ENCODE data around the gene GAK. TPM values are rescaled to one million over a fixed set of nuclear protein-coding genes. Genes with fewer than 3 reads are reported as not detected.

GAK gene
- total RNA-seq, 1 experiment from 2014 or later = 117 TPM

GRCh38 chr4:917992-918391, 14.1 kb downstream of the GAK start:
- H3K27me3 ChIP-seq (ENCODE audit: low read length) = no peaks in the 10 kb centered on the region
- no peak overlapping the region for H2AFZ ChIP-seq (ENCODE audit: low read length)
- ATAC-seq (no peak), DNase-seq (no peak)
- H3K4me2 ChIP-seq (ENCODE audit: low read length) = no peak overlapping the region
- POLR2A ChIA-PET (ENCODE audit: unreplicated experiment) = no interaction called here
- no TSS peak for BruUV-seq (replicated peaks)
- H3K36me3 ChIP-seq (ENCODE audit: low read depth, low read length) = no peaks in the 10 kb centered on the region
- CTCF ChIA-PET = no interaction called here
- no peaks in the 10 kb centered on the region for H3F3A ChIP-seq (ENCODE audit: low read length, unreplicated experiment)
- intact Hi-C loops (cut with micrococcal nuclease) = no loop called here
- TF ChIP-seq CTCF (conservative IDR thresholded peaks at IDR 0.05; ENCODE audit: low read depth, low read length) (no peak), EZH2 (IDR thresholded peaks at IDR 0.05; ENCODE audit: low read length, unreplicated experiment) (no peak), EZH2phosphoT487 (IDR thresholded peaks at IDR 0.05; ENCODE audit: borderline replicate concordance, low read length) (no peak)
- no peaks in the 10 kb centered on the region for H3K9me2 ChIP-seq (replicated peaks; ENCODE audit: low read length)
- no peak overlapping the region for H3K9ac ChIP-seq (ENCODE audit: low read length)
- H3K4me1 ChIP-seq (ENCODE audit: insufficient read depth, low read length) = no peaks in the 10 kb centered on the region
- H3K27ac ChIP-seq (ENCODE audit: low read length) = no peak overlapping the region
- peaks cover 87% of the 10 kb centered on the region for H3K79me2 ChIP-seq (ENCODE audit: low read length)
- no peak overlapping the region for H3K4me3 ChIP-seq (ENCODE audit: low read length)
- H3K9me3 ChIP-seq (ENCODE audit: low read length) = no peaks in the 10 kb centered on the region
- peaks cover 13% of the 10 kb centered on the region; the same call in 1 of the 2 replicates for H4K20me1 ChIP-seq (ENCODE audit: low read length)

- Histone ChIP-seq H3F3A (ENCODE audit: low read length, unreplicated experiment) (no peaks in the 10 kb centered on the region), H3K36me3 (ENCODE audit: low read depth, low read length) (no peaks in the 10 kb centered on the region), H3K4me3 (ENCODE audit: low read length) (no peak overlapping the region), H4K20me1 (ENCODE audit: low read length) (peaks cover 13% of the 10 kb centered on the region; the same call in 1 of the 2 replicates), H3K9ac (ENCODE audit: low read length) (no peak overlapping the region), H3K27me3 (ENCODE audit: low read length) (no peaks in the 10 kb centered on the region), H3K9me2 (replicated peaks; ENCODE audit: low read length) (no peaks in the 10 kb centered on the region), H3K4me2 (ENCODE audit: low read length) (no peak overlapping the region), H2AFZ (ENCODE audit: low read length) (no peak overlapping the region), H3K9me3 (ENCODE audit: low read length) (no peaks in the 10 kb centered on the region), H3K27ac (ENCODE audit: low read length) (no peak overlapping the region), H3K4me1 (ENCODE audit: insufficient read depth, low read length) (no peaks in the 10 kb centered on the region), H3K79me2 (ENCODE audit: low read length) (peaks cover 82% of the 10 kb centered on the region)
- ChIA-PET POLR2A (ENCODE audit: unreplicated experiment) (no interaction called here), CTCF (no interaction called here)
- no TSS peak for BruUV-seq (replicated peaks)
- intact Hi-C loops (cut with micrococcal nuclease) = no loop called here
- no peak for TF ChIP-seq CTCF (conservative IDR thresholded peaks at IDR 0.05; ENCODE audit: low read depth, low read length)
- no peak for TF ChIP-seq EZH2phosphoT487 (IDR thresholded peaks at IDR 0.05; ENCODE audit: borderline replicate concordance, low read length)
- TF ChIP-seq EZH2 (IDR thresholded peaks at IDR 0.05; ENCODE audit: low read length, unreplicated experiment) = no peak
- no peak for DNase-seq
- no peak for ATAC-seq
Measured at GRCh38 chr4:917466-917865, 14.7 kb downstream of the GAK start.

- H3F3A ChIP-seq (ENCODE audit: low read length, unreplicated experiment) = no peaks in the 10 kb centered on the region
- no peak overlapping the region for H3K27ac ChIP-seq (ENCODE audit: low read length)
- intact Hi-C loops (cut with micrococcal nuclease) = no loop called here
- CTCF ChIA-PET = no interaction called here
- POLR2A ChIA-PET (ENCODE audit: unreplicated experiment) = no interaction called here
- H3K4me1 ChIP-seq (ENCODE audit: insufficient read depth, low read length) = no peaks in the 10 kb centered on the region
- H3K9me3 ChIP-seq (ENCODE audit: low read length) = no peaks in the 10 kb centered on the region
- DNase-seq (no peak), ATAC-seq (no peak)
- H3K9me2 ChIP-seq (replicated peaks; ENCODE audit: low read length) = no peaks in the 10 kb centered on the region
- TF ChIP-seq CTCF (conservative IDR thresholded peaks at IDR 0.05; ENCODE audit: low read depth, low read length) (no peak), EZH2phosphoT487 (IDR thresholded peaks at IDR 0.05; ENCODE audit: borderline replicate concordance, low read length) (no peak), EZH2 (IDR thresholded peaks at IDR 0.05; ENCODE audit: low read length, unreplicated experiment) (no peak)
- H4K20me1 ChIP-seq (ENCODE audit: low read length) = peaks cover 13% of the 10 kb centered on the region; the same call in 1 of the 2 replicates
- no peak overlapping the region for H3K4me3 ChIP-seq (ENCODE audit: low read length)
- H3K79me2 ChIP-seq (ENCODE audit: low read length) = peaks cover 65% of the 10 kb centered on the region
- BruUV-seq (replicated peaks) = no TSS peak
- H3K36me3 ChIP-seq (ENCODE audit: low read depth, low read length) = no peaks in the 10 kb centered on the region
- H3K27me3 ChIP-seq (ENCODE audit: low read length) = no peaks in the 10 kb centered on the region
- H3K9ac ChIP-seq (ENCODE audit: low read length) = no peak overlapping the region
- H2AFZ ChIP-seq (ENCODE audit: low read length) = no peak overlapping the region
- H3K4me2 ChIP-seq (ENCODE audit: low read length) = no peak overlapping the region
Measured at GRCh38 chr4:915595-915994, 16.5 kb downstream of the GAK start.
